Transverse colon (tissue), 4 donors: Measurements from ENCODE around the gene LDHD.

ENCODE experiments used
- EP300 ChIP-seq: sonication (generic); formaldehyde crosslinking; IDR thresholded peaks from one replicate; pipeline ENCODE4 v1.6.1; 2017; ENCODE audit warnings: antibody characterized with exemption, low read depth
- POLR2A ChIP-seq: fragments of 450-650 bp; IDR thresholded peaks from one replicate; pipeline ENCODE4 v1.6.1; 2016; ENCODE audit warnings: antibody characterized with exemption, mild to moderate bottlenecking, moderate library complexity
- POLR2AphosphoS5 ChIP-seq, 3 donors: sonication (generic); formaldehyde crosslinking; IDR thresholded peaks; one replicate each; pipeline ENCODE4 v1.6.1; 2016; ENCODE audit warnings: antibody characterized with exemption in 3 of 3
- TF ChIP-seq, protein P1 (sequence below), 5 experiments: fragments of 200-600 bp in 3 of 5; fragments of 450-650 bp in 2 of 5; sonication (generic) in 3 of 5; IDR thresholded peaks; 1 replicate in 2 of 5; 2 replicates in 3 of 5; pipeline ENCODE4 v1.5.1; 2016 to 2017; ENCODE audit warnings: antibody characterized with exemption in 5 of 5, inconsistent platforms in 3 of 5, mild to moderate bottlenecking in 2 of 5, moderate library complexity in 1 of 5

DNA sequence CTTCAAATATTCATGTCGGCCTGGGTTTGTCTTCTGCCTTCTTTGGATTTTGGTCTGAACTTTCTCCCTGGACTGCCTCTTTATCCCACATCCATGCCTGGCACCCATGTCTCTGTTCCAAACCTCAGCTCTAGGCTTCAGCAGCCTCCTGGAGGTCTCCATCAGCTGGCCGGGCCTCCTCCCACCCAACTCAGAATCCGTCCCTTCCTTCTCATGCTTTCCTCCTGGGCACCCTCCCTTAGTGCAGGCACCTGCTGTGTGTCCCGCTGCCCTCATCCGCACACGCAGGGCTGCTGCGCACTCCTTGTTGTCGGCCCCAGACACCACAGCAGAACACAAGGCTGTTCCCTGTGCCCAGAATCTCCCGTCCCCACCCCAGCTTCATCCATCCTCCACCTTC is 14.0 kb downstream of the LDHD start:
- TF ChIP-seq, protein P1, sequence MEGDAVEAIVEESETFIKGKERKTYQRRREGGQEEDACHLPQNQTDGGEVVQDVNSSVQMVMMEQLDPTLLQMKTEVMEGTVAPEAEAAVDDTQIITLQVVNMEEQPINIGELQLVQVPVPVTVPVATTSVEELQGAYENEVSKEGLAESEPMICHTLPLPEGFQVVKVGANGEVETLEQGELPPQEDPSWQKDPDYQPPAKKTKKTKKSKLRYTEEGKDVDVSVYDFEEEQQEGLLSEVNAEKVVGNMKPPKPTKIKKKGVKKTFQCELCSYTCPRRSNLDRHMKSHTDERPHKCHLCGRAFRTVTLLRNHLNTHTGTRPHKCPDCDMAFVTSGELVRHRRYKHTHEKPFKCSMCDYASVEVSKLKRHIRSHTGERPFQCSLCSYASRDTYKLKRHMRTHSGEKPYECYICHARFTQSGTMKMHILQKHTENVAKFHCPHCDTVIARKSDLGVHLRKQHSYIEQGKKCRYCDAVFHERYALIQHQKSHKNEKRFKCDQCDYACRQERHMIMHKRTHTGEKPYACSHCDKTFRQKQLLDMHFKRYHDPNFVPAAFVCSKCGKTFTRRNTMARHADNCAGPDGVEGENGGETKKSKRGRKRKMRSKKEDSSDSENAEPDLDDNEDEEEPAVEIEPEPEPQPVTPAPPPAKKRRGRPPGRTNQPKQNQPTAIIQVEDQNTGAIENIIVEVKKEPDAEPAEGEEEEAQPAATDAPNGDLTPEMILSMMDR (IDR thresholded peaks at IDR 0.05): no peak
- TF ChIP-seq POLR2A: no peak
- TF ChIP-seq EP300: no peak
- TF ChIP-seq POLR2AphosphoS5 (IDR thresholded peaks at IDR 0.05): no peak
